ENCODE data around the gene GHRL.

The GHRL gene

DNA sequence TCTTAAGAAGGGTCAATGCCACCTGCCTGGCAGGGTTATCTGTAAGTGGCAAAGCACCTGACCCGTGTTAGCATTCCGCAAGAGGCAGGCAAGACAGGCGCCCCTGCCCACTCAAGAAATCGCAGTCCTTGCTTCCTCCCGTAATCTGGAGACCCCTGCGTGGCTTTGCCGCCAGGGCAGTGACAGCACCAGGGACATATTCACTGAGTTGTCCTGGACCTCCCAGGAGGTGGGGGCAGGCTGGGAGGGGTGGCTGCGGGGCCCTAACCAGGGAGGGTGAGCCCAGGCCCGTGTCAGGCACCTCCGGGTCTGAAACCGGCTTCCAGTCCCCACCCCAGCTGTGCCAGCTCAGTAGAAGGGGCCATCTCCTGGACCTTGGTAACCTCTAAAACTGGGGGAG lies 44.0 kb upstream of the GHRL start:
- Histone ChIP-seq H2AK5ac (ENCODE audit: low read depth, low read length) (peak overlapping the region; percentile 81), H3K9me3 (replicated peaks in 1 of 2; ENCODE audit: control insufficient read depth in 2 of 2, insufficient read depth in 1 of 2, low read depth in 1 of 2, low read length in 2 of 2) (no peaks in the 10 kb centered on the region), H3K4me1 (ENCODE audit: control insufficient read depth in 2 of 2, insufficient read depth in 1 of 2, low read depth in 1 of 2, low read length in 2 of 2) (peaks cover 4 to 6% of the 10 kb centered on the region in 2 donors), H3K18ac (ENCODE audit: low read length) (no peak overlapping the region), H2BK15ac (ENCODE audit: low read length) (peak overlapping the region; percentile 30), H2AFZ (ENCODE audit: low read length) (no peak overlapping the region), H3K14ac (ENCODE audit: low read length) (peak overlapping the region; percentile 17), H3K27me3 (ENCODE audit: control insufficient read depth in 3 of 3, insufficient read depth in 3 of 3, low read depth in 1 of 3, low read length in 3 of 3) (peaks cover 0 to 46% (median 0%) of the 10 kb centered on the region in 3 experiments), H3K79me1 (ENCODE audit: low read depth, low read length) (no peaks in the 10 kb centered on the region), H3K23ac (ENCODE audit: low read depth, low read length, poor library complexity) (no peak overlapping the region), H3K4me2 (ENCODE audit: insufficient read depth, low read length, poor library complexity, severe bottlenecking) (no peak overlapping the region), H3K9ac (ENCODE audit: low read depth, low read length, poor library complexity) (no peak overlapping the region), H3K4me3 (ENCODE audit: low read length in 2 of 2) (no peak overlapping the region), H3K36me3 (replicated peaks in 1 of 2; ENCODE audit: control insufficient read depth in 2 of 2, insufficient read depth in 2 of 2, low read length in 2 of 2) (no peaks in the 10 kb centered on the region), H3K4ac (ENCODE audit: low read length) (no peak overlapping the region), H3K27ac (replicated peaks; ENCODE audit: low read length) (no peak overlapping the region), H2BK120ac (ENCODE audit: low read depth, low read length) (no peak overlapping the region), H2BK5ac (ENCODE audit: low read length) (peak overlapping the region; percentile 68), H4K8ac (ENCODE audit: low read depth, low read length) (no peak overlapping the region), H4K91ac (ENCODE audit: low read depth, low read length, poor library complexity) (no peak overlapping the region), H2BK12ac (ENCODE audit: low read length) (no peak overlapping the region)
- WGBS, 2 donors (ENCODE audit: extremely low coverage in 2 of 2, insufficient read length in 2 of 2, insufficient replicate concordance in 1 of 2) = no CpG with 5 or more reads among the region's 11 CpGs
- DNase-seq (ENCODE audit: low spot score) = no peak

DNA sequence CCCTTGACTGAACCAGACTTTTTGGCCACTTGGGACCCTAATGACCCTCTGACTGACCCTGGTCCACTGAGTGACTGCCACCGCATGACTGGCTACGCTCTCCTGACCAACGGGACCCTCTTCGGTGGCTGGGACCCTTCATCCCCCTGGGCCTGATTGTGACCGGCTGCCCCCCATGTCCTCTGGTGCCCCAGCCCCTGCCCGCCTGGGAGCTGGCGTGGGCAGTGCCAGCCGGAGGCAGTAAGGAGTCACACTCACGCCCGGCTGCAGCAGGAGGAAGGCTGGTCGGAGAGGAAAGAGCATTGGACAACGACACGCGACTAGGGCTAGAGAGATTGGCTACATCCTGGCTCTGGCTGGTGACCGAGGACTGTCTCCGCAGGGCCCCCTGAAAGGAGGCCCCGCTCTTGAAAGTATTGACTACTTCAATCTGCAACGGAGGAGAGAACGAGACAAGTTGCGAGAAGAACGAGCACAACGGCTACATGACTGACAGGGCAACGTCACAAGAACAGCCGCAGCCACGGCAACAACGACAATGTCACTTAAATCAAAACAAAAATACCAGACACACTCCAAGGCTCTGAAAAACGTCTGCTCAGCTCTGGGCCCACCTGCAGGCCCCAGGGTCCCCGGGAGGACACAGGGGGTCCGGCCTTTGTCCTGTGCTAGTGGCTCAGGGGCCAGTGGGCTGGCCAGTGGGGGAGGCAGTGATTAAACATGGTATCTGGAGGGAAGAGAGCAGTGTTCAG lies 43.3 kb upstream of the GHRL start:
- Histone ChIP-seq H2BK15ac (ENCODE audit: low read length) (peak overlapping the region; percentile 30), H4K91ac (ENCODE audit: low read depth, low read length, poor library complexity) (no peak overlapping the region), H2BK12ac (ENCODE audit: low read length) (no peak overlapping the region), H4K8ac (ENCODE audit: low read depth, low read length) (no peak overlapping the region), H2AK5ac (ENCODE audit: low read depth, low read length) (no peak overlapping the region), H3K4me1 (ENCODE audit: control insufficient read depth in 2 of 2, insufficient read depth in 1 of 2, low read depth in 1 of 2, low read length in 2 of 2) (peaks cover 4 to 6% of the 10 kb centered on the region in 2 donors), H3K23ac (ENCODE audit: low read depth, low read length, poor library complexity) (peak overlapping the region; percentile 39), H2BK5ac (ENCODE audit: low read length) (peak overlapping the region; percentile 68), H3K4me2 (ENCODE audit: insufficient read depth, low read length, poor library complexity, severe bottlenecking) (no peak overlapping the region), H3K9ac (ENCODE audit: low read depth, low read length, poor library complexity) (no peak overlapping the region), H2BK120ac (ENCODE audit: low read depth, low read length) (no peak overlapping the region), H3K36me3 (replicated peaks in 1 of 2; ENCODE audit: control insufficient read depth in 2 of 2, insufficient read depth in 2 of 2, low read length in 2 of 2) (no peaks in the 10 kb centered on the region), H3K4ac (ENCODE audit: low read length) (peak overlapping the region; percentile 87), H3K27ac (replicated peaks; ENCODE audit: low read length) (no peak overlapping the region), H3K14ac (ENCODE audit: low read length) (peak overlapping the region; percentile 31), H3K18ac (ENCODE audit: low read length) (no peak overlapping the region), H3K4me3 (ENCODE audit: low read length in 2 of 2) (no peak overlapping the region), H2AFZ (ENCODE audit: low read length) (peak overlapping the region; percentile 49), H3K27me3 (ENCODE audit: control insufficient read depth in 3 of 3, insufficient read depth in 3 of 3, low read depth in 1 of 3, low read length in 3 of 3) (peaks cover 0 to 51% (median 0%) of the 10 kb centered on the region in 3 experiments), H3K9me3 (replicated peaks in 1 of 2; ENCODE audit: control insufficient read depth in 2 of 2, insufficient read depth in 1 of 2, low read depth in 1 of 2, low read length in 2 of 2) (no peaks in the 10 kb centered on the region), H3K79me1 (ENCODE audit: low read depth, low read length) (no peaks in the 10 kb centered on the region)
- DNase-seq (ENCODE audit: low spot score) = no peak
- no CpG with 5 or more reads among the region's 29 CpGs for WGBS, 2 donors (ENCODE audit: extremely low coverage in 2 of 2, insufficient read length in 2 of 2, insufficient replicate concordance in 1 of 2)

DNA sequence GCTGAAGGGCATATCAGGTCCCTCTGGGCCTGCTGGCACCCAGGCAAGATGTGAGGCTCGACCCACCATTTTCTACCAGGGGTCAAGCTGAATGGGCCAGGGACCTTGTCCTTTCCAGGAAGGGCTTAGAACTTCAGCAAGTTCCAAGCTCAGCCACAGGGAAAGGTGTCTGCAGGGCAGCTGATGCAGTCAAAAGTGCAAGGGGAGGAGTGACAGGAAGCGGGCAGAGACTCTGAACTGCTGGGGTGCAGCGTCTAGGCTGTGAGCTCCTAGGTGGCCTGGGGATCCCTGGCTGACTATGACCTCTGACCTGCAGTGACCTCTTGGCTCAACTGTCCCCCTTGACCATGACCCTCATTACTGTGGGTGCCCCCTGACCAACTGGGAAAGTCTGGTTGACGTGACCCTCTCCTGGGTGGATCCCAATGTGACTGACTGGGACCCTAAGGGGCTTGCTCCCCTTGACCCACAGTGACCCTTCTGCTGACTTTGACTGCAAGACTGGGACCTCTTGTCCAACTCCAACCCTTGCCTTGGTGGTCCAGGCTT lies 42.5 kb upstream of the GHRL start:
- H3K23ac ChIP-seq (ENCODE audit: low read depth, low read length, poor library complexity) = no peak overlapping the region
- H3K14ac ChIP-seq (ENCODE audit: low read length) = peak overlapping the region; percentile 31
- no peaks in the 10 kb centered on the region for H3K9me3 ChIP-seq (replicated peaks in 1 of 2; ENCODE audit: control insufficient read depth in 2 of 2, insufficient read depth in 1 of 2, low read depth in 1 of 2, low read length in 2 of 2)
- peak overlapping the region; percentile 6 for H3K9ac ChIP-seq (ENCODE audit: low read depth, low read length, poor library complexity)
- no peak overlapping the region for H2BK12ac ChIP-seq (ENCODE audit: low read length)
- H3K4ac ChIP-seq (ENCODE audit: low read length) = no peak overlapping the region
- H3K79me1 ChIP-seq (ENCODE audit: low read depth, low read length) = no peaks in the 10 kb centered on the region
- no peak overlapping the region for H2AK5ac ChIP-seq (ENCODE audit: low read depth, low read length)
- H2AFZ ChIP-seq (ENCODE audit: low read length) = no peak overlapping the region
- H3K4me3 ChIP-seq (ENCODE audit: low read length in 2 of 2) = no peak overlapping the region
- peaks cover 4 to 6% of the 10 kb centered on the region in 2 donors for H3K4me1 ChIP-seq (ENCODE audit: control insufficient read depth in 2 of 2, insufficient read depth in 1 of 2, low read depth in 1 of 2, low read length in 2 of 2)
- no peak overlapping the region for H3K27ac ChIP-seq (replicated peaks; ENCODE audit: low read length)
- H4K8ac ChIP-seq (ENCODE audit: low read depth, low read length) = no peak overlapping the region
- no peak overlapping the region for H2BK120ac ChIP-seq (ENCODE audit: low read depth, low read length)
- H2BK15ac ChIP-seq (ENCODE audit: low read length) = no peak overlapping the region
- H3K27me3 ChIP-seq (ENCODE audit: control insufficient read depth in 3 of 3, insufficient read depth in 3 of 3, low read depth in 1 of 3, low read length in 3 of 3) = peaks cover 0 to 55% (median 0%) of the 10 kb centered on the region in 3 experiments
- H3K4me2 ChIP-seq (ENCODE audit: insufficient read depth, low read length, poor library complexity, severe bottlenecking) = no peak overlapping the region
- DNase-seq (ENCODE audit: low spot score) = no peak
- H3K18ac ChIP-seq (ENCODE audit: low read length) = no peak overlapping the region
- no peak overlapping the region for H4K91ac ChIP-seq (ENCODE audit: low read depth, low read length, poor library complexity)
- no CpG with 5 or more reads among the region's 4 CpGs for WGBS, 2 donors (ENCODE audit: extremely low coverage in 2 of 2, insufficient read length in 2 of 2, insufficient replicate concordance in 1 of 2)
- no peak overlapping the region for H2BK5ac ChIP-seq (ENCODE audit: low read length)
- no peaks in the 10 kb centered on the region for H3K36me3 ChIP-seq (replicated peaks in 1 of 2; ENCODE audit: control insufficient read depth in 2 of 2, insufficient read depth in 2 of 2, low read length in 2 of 2)

GRCh38 chr3:10334459-10334858 lies 41.7 kb upstream of the GHRL start:
- H2AK5ac ChIP-seq (ENCODE audit: low read depth, low read length) = no peak overlapping the region
- H3K36me3 ChIP-seq (replicated peaks in 1 of 2; ENCODE audit: control insufficient read depth in 2 of 2, insufficient read depth in 2 of 2, low read length in 2 of 2) = no peaks in the 10 kb centered on the region
- H2AFZ ChIP-seq (ENCODE audit: low read length) = no peak overlapping the region
- no peaks in the 10 kb centered on the region for H3K79me1 ChIP-seq (ENCODE audit: low read depth, low read length)
- no peak overlapping the region for H3K4ac ChIP-seq (ENCODE audit: low read length)
- WGBS, 2 donors (ENCODE audit: extremely low coverage in 2 of 2, insufficient read length in 2 of 2, insufficient replicate concordance in 1 of 2) = no CpG with 5 or more reads among the region's 12 CpGs
- H3K27me3 ChIP-seq (ENCODE audit: control insufficient read depth in 3 of 3, insufficient read depth in 3 of 3, low read depth in 1 of 3, low read length in 3 of 3) = peaks cover 0 to 59% (median 0%) of the 10 kb centered on the region in 3 experiments
- no peak overlapping the region for H2BK12ac ChIP-seq (ENCODE audit: low read length)
- no peak overlapping the region for H4K8ac ChIP-seq (ENCODE audit: low read depth, low read length)
- H3K14ac ChIP-seq (ENCODE audit: low read length) = no peak overlapping the region
- H3K9me3 ChIP-seq (replicated peaks in 1 of 2; ENCODE audit: control insufficient read depth in 2 of 2, insufficient read depth in 1 of 2, low read depth in 1 of 2, low read length in 2 of 2) = no peaks in the 10 kb centered on the region
- no peak overlapping the region for H3K18ac ChIP-seq (ENCODE audit: low read length)
- no peak overlapping the region for H3K4me2 ChIP-seq (ENCODE audit: insufficient read depth, low read length, poor library complexity, severe bottlenecking)
- H3K27ac ChIP-seq (replicated peaks; ENCODE audit: low read length) = no peak overlapping the region
- DNase-seq (ENCODE audit: low spot score) = no peak
- no peak overlapping the region for H2BK15ac ChIP-seq (ENCODE audit: low read length)
- no peak overlapping the region for H4K91ac ChIP-seq (ENCODE audit: low read depth, low read length, poor library complexity)
- H3K23ac ChIP-seq (ENCODE audit: low read depth, low read length, poor library complexity) = no peak overlapping the region
- no peak overlapping the region for H3K9ac ChIP-seq (ENCODE audit: low read depth, low read length, poor library complexity)
- no peak overlapping the region for H2BK120ac ChIP-seq (ENCODE audit: low read depth, low read length)
- no peak overlapping the region for H3K4me3 ChIP-seq (ENCODE audit: low read length in 2 of 2)
- peaks cover 4 to 6% of the 10 kb centered on the region in 2 donors for H3K4me1 ChIP-seq (ENCODE audit: control insufficient read depth in 2 of 2, insufficient read depth in 1 of 2, low read depth in 1 of 2, low read length in 2 of 2)
- no peak overlapping the region for H2BK5ac ChIP-seq (ENCODE audit: low read length)

Measured in neuronal stem cell (in vitro differentiated cells).